GM23338 (cell line): Measurements from ENCODE around the gene GRHPR.

ENCODE experiments used
- CREB1 ChIP-seq: fragments of 250-450 bp; sonication (Bioruptor Pico); IDR thresholded peaks from 2 replicates; pipeline ENCODE4 v1.5.0; 2020; ENCODE audit warnings: low read depth, mild to moderate bottlenecking, moderate library complexity
- EZH2 ChIP-seq: fragments of 200-600 bp; sonication (generic); IDR thresholded peaks from one replicate; pipeline ENCODE4 v1.8.0; 2017; ENCODE audit warnings: antibody characterized with exemption, mild to moderate bottlenecking, low read depth; ENCODE audit not compliant: unreplicated experiment
- EZH2phosphoT487 ChIP-seq: fragments of 200-600 bp; sonication (generic); IDR thresholded peaks from one replicate; pipeline ENCODE4 v1.8.1; 2018; ENCODE audit warnings: antibody characterized with exemption; ENCODE audit not compliant: unreplicated experiment
- NANOG ChIP-seq: IDR thresholded peaks from 2 replicates; pipeline ENCODE4 v1.6.1; 2016; ENCODE audit warnings: antibody characterized with exemption, borderline replicate concordance
- POLR2AphosphoS5 ChIP-seq: IDR thresholded peaks from 2 replicates; pipeline ENCODE4 v1.6.1; 2016; ENCODE audit warnings: antibody characterized with exemption, low read depth
- ZNF114 ChIP-seq: fragments of 250-450 bp; sonication (Bioruptor Pico); IDR thresholded peaks from 2 replicates; pipeline ENCODE4 v1.5.0; 2020; ENCODE audit warnings: mild to moderate bottlenecking, moderate library complexity
- TF ChIP-seq, protein P1 (sequence below), 2 experiments: fragments of 200-600 bp in 1 of 2; sonication (generic) in 1 of 2; conservative IDR thresholded peaks; 2 replicates each; pipeline versions ENCODE4 v1.5.1 to v1.6.1; 2016 to 2017; ENCODE audit warnings: antibody characterized with exemption in 2 of 2, low read depth in 2 of 2, mild to moderate bottlenecking in 2 of 2, moderate library complexity in 1 of 2
- TF ChIP-seq, protein P2 (sequence below): IDR thresholded peaks from 2 replicates; pipeline ENCODE4 v1.6.1; 2016; ENCODE audit warnings: antibody characterized with exemption
- TF ChIP-seq, protein P3 (sequence below): IDR thresholded peaks from one replicate; pipeline ENCODE4 v1.6.1; 2018; ENCODE audit warnings: antibody characterized with exemption; ENCODE audit not compliant: unreplicated experiment

DNA sequence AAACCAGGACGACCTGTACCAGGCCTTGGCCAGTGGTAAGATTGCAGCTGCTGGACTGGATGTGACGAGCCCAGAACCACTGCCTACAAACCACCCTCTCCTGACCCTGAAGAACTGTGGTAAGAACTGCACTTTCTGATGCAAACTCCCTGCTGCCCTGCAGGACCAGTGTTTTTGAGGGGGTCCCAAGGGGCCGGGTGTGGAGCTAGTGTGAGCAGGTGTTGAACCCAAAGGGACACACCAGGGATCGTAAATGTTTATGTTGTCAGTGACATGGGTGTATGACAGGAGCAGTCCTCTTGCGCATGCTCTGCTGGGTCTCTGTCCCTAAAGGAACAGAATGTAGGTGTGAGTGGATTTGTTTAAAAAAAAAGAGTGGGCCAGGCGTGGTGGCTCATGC lies 9.5 kb downstream of the GRHPR start:
- TF ChIP-seq, protein P1, sequence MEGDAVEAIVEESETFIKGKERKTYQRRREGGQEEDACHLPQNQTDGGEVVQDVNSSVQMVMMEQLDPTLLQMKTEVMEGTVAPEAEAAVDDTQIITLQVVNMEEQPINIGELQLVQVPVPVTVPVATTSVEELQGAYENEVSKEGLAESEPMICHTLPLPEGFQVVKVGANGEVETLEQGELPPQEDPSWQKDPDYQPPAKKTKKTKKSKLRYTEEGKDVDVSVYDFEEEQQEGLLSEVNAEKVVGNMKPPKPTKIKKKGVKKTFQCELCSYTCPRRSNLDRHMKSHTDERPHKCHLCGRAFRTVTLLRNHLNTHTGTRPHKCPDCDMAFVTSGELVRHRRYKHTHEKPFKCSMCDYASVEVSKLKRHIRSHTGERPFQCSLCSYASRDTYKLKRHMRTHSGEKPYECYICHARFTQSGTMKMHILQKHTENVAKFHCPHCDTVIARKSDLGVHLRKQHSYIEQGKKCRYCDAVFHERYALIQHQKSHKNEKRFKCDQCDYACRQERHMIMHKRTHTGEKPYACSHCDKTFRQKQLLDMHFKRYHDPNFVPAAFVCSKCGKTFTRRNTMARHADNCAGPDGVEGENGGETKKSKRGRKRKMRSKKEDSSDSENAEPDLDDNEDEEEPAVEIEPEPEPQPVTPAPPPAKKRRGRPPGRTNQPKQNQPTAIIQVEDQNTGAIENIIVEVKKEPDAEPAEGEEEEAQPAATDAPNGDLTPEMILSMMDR (conservative IDR thresholded peaks at IDR 0.05; ENCODE audit: low read depth in 2 of 2), result no peak
- TF ChIP-seq EZH2 (no peak), POLR2AphosphoS5 (no peak), EZH2phosphoT487 (no peak), NANOG (no peak), CREB1 (CRISPR knock-in tag) (no peak), ZNF114 (CRISPR knock-in tag) (no peak)
- TF ChIP-seq, protein P2, sequence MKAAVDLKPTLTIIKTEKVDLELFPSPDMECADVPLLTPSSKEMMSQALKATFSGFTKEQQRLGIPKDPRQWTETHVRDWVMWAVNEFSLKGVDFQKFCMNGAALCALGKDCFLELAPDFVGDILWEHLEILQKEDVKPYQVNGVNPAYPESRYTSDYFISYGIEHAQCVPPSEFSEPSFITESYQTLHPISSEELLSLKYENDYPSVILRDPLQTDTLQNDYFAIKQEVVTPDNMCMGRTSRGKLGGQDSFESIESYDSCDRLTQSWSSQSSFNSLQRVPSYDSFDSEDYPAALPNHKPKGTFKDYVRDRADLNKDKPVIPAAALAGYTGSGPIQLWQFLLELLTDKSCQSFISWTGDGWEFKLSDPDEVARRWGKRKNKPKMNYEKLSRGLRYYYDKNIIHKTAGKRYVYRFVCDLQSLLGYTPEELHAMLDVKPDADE, result no peak
- TF ChIP-seq, protein P3, sequence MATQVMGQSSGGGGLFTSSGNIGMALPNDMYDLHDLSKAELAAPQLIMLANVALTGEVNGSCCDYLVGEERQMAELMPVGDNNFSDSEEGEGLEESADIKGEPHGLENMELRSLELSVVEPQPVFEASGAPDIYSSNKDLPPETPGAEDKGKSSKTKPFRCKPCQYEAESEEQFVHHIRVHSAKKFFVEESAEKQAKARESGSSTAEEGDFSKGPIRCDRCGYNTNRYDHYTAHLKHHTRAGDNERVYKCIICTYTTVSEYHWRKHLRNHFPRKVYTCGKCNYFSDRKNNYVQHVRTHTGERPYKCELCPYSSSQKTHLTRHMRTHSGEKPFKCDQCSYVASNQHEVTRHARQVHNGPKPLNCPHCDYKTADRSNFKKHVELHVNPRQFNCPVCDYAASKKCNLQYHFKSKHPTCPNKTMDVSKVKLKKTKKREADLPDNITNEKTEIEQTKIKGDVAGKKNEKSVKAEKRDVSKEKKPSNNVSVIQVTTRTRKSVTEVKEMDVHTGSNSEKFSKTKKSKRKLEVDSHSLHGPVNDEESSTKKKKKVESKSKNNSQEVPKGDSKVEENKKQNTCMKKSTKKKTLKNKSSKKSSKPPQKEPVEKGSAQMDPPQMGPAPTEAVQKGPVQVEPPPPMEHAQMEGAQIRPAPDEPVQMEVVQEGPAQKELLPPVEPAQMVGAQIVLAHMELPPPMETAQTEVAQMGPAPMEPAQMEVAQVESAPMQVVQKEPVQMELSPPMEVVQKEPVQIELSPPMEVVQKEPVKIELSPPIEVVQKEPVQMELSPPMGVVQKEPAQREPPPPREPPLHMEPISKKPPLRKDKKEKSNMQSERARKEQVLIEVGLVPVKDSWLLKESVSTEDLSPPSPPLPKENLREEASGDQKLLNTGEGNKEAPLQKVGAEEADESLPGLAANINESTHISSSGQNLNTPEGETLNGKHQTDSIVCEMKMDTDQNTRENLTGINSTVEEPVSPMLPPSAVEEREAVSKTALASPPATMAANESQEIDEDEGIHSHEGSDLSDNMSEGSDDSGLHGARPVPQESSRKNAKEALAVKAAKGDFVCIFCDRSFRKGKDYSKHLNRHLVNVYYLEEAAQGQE, result no peak
